Breast epithelium (tissue), 4 donors: ENCODE data around the gene EIF4G3. TPM values are rescaled to one million over a fixed set of nuclear protein-coding genes. Genes with fewer than 3 reads are reported as not detected.

ENCODE experiments used
- DNase-seq, 2 donors: peaks; one replicate each; pipeline ENCODE4 v3.0.0-alpha.2; 2019; ENCODE audit warnings: low spot score in 2 of 2
- H3K27ac ChIP-seq, 2 donors: fragments of 200-600 bp; sonication (generic) in 1 of 2; one replicate each; pipeline ENCODE4 v1.5.1; 2016 to 2019; ENCODE audit warnings: mild to moderate bottlenecking in 1 of 2
- H3K27me3 ChIP-seq, 2 donors: fragments of 200-600 bp; sonication (generic) in 1 of 2; one replicate each; pipeline versions ENCODE4 v1.5.1 to v1.6.0; 2017 to 2019; ENCODE audit warnings: control low read depth in 1 of 2, mild to moderate bottlenecking in 1 of 2
- H3K36me3 ChIP-seq: fragments of 200-600 bp; one replicate; pipeline ENCODE4 v1.5.1; 2019
- H3K4me1 ChIP-seq, 2 donors: fragments of 200-600 bp; sonication (generic); one replicate each; pipeline ENCODE4 v1.5.1; 2016 to 2019; ENCODE audit warnings: control low read depth in 1 of 2
- H3K4me3 ChIP-seq, 3 donors: fragments of 200-600 bp; sonication (generic); 1 replicate in 2 of 3; 2 replicates in 1 of 3; pipeline ENCODE4 v1.5.1; 2016 to 2019; ENCODE audit warnings: mild to moderate bottlenecking in 3 of 3, moderate library complexity in 2 of 3
- H3K9me3 ChIP-seq, 2 donors: fragments of 200-600 bp; sonication (generic) in 1 of 2; one replicate each; pipeline ENCODE4 v1.5.1; 2016 to 2019; ENCODE audit warnings: control low read depth in 1 of 2
- POLR2A ChIP-seq: fragments of 450-650 bp; IDR thresholded peaks from one replicate; pipeline ENCODE4 v1.6.1; 2016; ENCODE audit warnings: antibody characterized with exemption, mild to moderate bottlenecking, moderate library complexity
- POLR2AphosphoS5 ChIP-seq, 3 donors: sonication (generic); formaldehyde crosslinking; IDR thresholded peaks; one replicate each; pipeline ENCODE4 v1.6.1; 2017; ENCODE audit warnings: antibody characterized with exemption in 3 of 3
- intact Hi-C: fragments of 100-400 bp; cut with DNase I; formaldehyde crosslinking; loops from one replicate; pipeline ENCODE4 v1.15.1; 2023; ENCODE audit warnings: low total_unique reads
- total RNA-seq, 3 donors: library from RNA; depleted of rRNA; stranded (reverse); fragments of >200 nt; gene quantifications; one replicate each; pipeline ENCODE4 v1.1.0, GENCODE V29; 2016
- TF ChIP-seq, protein P1 (sequence below), 3 donors: fragments of 450-650 bp; IDR thresholded peaks; one replicate each; pipeline ENCODE4 v1.5.1; 2016 to 2017; ENCODE audit warnings: antibody characterized with exemption in 3 of 3, mild to moderate bottlenecking in 3 of 3, moderate library complexity in 3 of 3

Gene EIF4G3
- total RNA-seq, 3 donors from 2014 or later, result 37.8 to 52.4 (median 50.8) TPM

DNA sequence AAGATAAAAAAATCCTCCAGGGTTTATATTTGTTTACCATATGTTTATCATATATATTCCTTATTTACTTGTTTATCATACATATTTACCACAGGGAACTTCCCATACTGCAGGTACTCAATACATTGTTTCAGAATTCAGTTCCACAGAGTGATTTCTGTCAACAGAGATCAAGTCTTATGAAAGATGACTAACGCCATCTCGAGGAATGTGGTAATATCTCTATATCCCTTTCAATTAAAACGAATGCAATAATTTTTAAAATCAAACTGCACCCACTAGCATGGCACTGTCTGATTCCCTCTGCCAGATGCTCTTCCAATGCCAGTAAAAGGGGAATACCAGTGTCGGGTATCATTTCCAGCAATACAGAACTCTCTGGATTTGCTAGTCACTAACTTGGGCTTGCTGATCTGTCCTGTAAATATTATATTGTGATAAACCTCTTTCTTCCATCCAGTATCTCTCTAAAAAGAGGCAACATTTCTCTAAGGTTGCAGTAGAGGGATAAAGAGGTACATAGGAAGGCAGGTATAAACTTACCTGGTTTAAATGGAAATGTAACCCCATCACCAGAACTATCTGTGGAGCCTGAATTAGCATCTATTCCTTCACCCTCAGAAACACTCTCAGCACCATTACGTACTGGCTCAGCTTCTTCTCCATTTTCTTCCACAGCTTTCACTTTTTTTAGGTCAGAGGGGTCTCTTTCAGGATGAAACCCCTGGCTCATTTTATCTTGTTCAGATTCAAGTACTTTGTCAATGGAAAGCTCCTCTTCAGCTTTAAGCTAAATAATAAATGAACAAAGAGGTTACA lies 277.3 kb downstream of the EIF4G3 start:
- H3K4me3 ChIP-seq, result no peak overlapping the region
- no peaks in the 10 kb centered on the region for H3K36me3 ChIP-seq
- DNase-seq, result no peak
- H3K9me3 ChIP-seq, result no peaks in the 10 kb centered on the region
- H3K27ac ChIP-seq, result no peak overlapping the region
- no peaks in the 10 kb centered on the region for H3K4me1 ChIP-seq
- no peaks in the 10 kb centered on the region for H3K27me3 ChIP-seq
- intact Hi-C loops, result no loop called here
- TF ChIP-seq, protein P1, sequence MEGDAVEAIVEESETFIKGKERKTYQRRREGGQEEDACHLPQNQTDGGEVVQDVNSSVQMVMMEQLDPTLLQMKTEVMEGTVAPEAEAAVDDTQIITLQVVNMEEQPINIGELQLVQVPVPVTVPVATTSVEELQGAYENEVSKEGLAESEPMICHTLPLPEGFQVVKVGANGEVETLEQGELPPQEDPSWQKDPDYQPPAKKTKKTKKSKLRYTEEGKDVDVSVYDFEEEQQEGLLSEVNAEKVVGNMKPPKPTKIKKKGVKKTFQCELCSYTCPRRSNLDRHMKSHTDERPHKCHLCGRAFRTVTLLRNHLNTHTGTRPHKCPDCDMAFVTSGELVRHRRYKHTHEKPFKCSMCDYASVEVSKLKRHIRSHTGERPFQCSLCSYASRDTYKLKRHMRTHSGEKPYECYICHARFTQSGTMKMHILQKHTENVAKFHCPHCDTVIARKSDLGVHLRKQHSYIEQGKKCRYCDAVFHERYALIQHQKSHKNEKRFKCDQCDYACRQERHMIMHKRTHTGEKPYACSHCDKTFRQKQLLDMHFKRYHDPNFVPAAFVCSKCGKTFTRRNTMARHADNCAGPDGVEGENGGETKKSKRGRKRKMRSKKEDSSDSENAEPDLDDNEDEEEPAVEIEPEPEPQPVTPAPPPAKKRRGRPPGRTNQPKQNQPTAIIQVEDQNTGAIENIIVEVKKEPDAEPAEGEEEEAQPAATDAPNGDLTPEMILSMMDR (IDR thresholded peaks at IDR 0.05), result no peak
- TF ChIP-seq POLR2A (no peak), POLR2AphosphoS5 (IDR thresholded peaks at IDR 0.05) (no peak)

DNA sequence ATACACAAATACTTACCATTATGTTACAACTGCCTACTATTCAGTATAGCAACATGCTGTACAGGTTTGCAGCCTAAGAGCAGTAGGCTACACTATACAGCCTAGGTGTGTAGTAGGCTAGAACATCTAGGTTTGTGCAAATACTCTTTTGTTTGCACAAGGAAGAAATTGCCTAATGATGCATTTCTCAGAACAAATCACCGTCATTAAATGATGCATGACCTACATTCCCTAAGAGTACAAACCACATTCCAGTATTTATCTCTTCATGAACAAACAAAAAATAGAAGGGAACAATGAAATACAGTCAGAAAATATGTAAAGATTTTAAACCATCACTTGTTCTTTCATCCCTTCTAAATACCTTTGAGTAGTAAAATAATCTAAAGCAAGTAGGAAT lies 279.9 kb downstream of the EIF4G3 start:
- Histone ChIP-seq H3K4me3 (no peak overlapping the region), H3K9me3 (no peaks in the 10 kb centered on the region), H3K36me3 (no peaks in the 10 kb centered on the region), H3K4me1 (no peaks in the 10 kb centered on the region), H3K27ac (no peak overlapping the region), H3K27me3 (no peaks in the 10 kb centered on the region)
- no peak for TF ChIP-seq POLR2AphosphoS5 (IDR thresholded peaks at IDR 0.05)
- TF ChIP-seq, protein P1 (IDR thresholded peaks at IDR 0.05), result no peak
- TF ChIP-seq POLR2A, result no peak
- no peak for DNase-seq
- intact Hi-C loops, result no loop called here

DNA sequence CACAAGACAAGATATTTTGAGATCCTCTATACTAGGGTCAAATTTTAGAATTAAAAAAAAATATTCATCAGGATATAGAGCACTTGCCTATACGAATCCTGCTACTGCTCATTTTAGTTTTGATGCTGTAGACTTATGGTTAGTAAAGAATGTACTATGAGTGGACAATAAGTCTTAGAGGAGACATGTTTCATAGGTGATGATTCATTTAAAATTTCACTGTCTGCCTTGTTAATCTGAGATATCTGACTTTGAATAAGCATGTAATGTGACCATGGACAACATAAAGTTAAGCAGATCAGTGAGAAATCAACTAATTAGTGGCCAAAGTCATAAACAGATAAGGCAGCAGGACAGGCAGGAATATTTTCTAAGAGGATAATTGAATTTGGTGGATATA lies 282.8 kb downstream of the EIF4G3 start:
- no peaks in the 10 kb centered on the region for H3K27me3 ChIP-seq
- intact Hi-C loops, result no loop called here
- no peaks in the 10 kb centered on the region for H3K4me1 ChIP-seq
- DNase-seq, result no peak
- TF ChIP-seq POLR2AphosphoS5 (IDR thresholded peaks at IDR 0.05) (no peak), POLR2A (no peak)
- TF ChIP-seq, protein P1 (IDR thresholded peaks at IDR 0.05), result no peak
- no peaks in the 10 kb centered on the region for H3K36me3 ChIP-seq
- H3K9me3 ChIP-seq, result no peaks in the 10 kb centered on the region
- H3K27ac ChIP-seq, result no peak overlapping the region
- no peak overlapping the region for H3K4me3 ChIP-seq

DNA sequence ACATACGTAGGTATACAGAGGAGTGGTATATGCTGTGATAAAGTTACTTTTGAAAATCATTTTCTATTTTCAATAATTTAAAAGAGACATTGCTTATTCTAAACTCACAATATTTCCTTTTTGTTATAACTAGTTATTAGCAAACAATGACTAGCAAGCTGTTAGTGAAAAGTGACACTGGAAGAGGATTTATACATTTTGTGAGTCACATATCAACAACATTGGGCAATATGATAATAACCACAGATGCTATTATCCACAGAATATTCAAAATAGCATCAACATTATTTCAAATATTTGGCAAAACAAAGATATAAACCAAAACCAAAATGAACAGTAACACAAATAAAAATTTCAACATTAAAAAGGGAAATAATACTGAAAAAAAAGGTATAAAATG lies 285.6 kb downstream of the EIF4G3 start:
- H3K4me3 ChIP-seq, result no peak overlapping the region
- no peaks in the 10 kb centered on the region for H3K4me1 ChIP-seq
- H3K9me3 ChIP-seq, result no peaks in the 10 kb centered on the region
- DNase-seq, result no peak
- intact Hi-C loops, result no loop called here
- H3K27me3 ChIP-seq, result no peaks in the 10 kb centered on the region
- H3K36me3 ChIP-seq, result no peaks in the 10 kb centered on the region
- no peak overlapping the region for H3K27ac ChIP-seq
- TF ChIP-seq, protein P1 (IDR thresholded peaks at IDR 0.05), result no peak
- TF ChIP-seq POLR2A (no peak), POLR2AphosphoS5 (IDR thresholded peaks at IDR 0.05) (no peak)

DNA sequence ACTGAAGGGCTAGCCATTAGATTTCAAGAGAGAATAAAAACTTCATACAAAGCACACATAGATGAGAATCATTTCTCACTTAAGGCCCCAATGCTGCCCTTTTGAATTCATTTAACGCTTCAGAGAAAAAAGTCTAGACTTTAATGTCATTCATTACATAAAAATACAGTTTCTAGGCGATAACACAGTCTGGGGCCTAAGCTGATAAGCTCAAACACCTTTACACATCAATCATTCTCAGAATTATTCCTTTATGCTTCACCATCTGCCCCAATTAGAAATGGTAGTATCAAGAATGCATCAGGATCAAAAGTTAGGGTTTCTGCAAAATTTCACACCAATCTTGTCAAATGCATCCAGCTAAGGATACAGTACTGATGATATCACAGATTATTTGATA lies 289.5 kb downstream of the EIF4G3 start:
- no peak for TF ChIP-seq POLR2A
- TF ChIP-seq, protein P1 (IDR thresholded peaks at IDR 0.05), result no peak
- TF ChIP-seq POLR2AphosphoS5 (IDR thresholded peaks at IDR 0.05), result no peak
- Histone ChIP-seq H3K9me3 (no peaks in the 10 kb centered on the region), H3K27ac (no peak overlapping the region), H3K4me3 (no peak overlapping the region), H3K36me3 (no peaks in the 10 kb centered on the region), H3K27me3 (no peaks in the 10 kb centered on the region), H3K4me1 (no peaks in the 10 kb centered on the region)
- intact Hi-C loops, result no loop called here
- no peak for DNase-seq
